Activated CD4-positive, alpha-beta T cell treated with anti-CD3 and anti-CD28 coated beads for 4 hours (primary cell): ENCODE data around the gene AANAT.

Experiments used
- DNase-seq, 2 donors: peaks; one replicate each; pipeline ENCODE4 v3.0.0-alpha.2; 2020

The AANAT gene

DNA sequence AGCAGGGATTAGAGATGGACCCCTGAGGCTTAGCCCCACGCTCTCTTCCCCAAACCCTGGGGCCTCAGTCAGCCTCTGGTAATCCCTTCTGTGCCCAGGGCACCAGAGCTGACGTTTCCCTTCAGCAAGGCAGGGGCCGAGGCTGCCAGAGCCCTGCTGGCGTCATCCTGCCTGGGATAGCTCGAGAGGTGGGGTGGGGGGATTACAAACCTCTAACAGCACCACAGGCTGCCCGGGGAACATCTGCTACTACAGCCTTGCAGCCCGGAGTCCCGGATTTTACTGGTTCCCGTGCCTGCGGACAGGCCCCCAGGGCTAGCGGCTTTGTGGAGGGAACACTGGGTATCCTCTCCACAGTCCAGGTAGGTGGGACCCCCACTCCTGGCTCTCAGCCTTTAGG, at the start of gene AANAT:
Gene AANAT (plus strand): TSS at position 238 of the 400 bp plus-strand sequence. CDS start 1,144 bp downstream, outside the sequence.
- DNase-seq, result no peak

DNA sequence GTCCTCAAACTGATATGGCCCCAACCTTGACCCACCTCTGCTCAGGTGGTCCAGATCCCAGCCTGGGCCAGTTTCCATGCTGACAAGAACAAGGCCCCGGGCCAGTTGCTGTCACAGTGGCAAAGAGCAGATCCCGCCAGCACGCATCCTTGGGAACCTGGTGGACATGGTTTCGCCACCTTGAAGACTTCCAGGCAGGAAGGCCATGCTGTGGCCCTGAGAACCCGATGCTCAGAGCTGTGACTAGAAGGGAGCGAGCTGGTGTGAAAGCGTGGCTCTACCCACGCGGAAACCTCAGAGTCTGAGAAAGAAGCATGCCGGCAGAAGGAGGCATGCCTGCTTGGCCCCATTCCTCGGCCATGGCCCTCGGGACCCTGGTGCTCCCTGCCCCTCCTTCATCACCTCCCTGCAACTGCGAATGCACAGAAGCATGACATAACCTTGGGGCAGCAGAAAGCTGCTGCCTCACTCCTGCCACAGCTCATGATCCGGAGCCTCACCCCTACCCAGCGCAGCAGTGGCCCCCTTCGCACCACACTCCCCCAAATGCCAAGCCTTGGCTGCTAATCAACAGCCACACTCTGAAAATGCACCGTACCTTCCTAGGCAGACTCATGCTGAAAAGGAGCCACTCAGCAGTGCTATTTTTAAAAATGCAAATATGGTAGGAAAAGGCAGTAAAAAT, 47.7 kb upstream of the AANAT start:
- no peak for DNase-seq

DNA sequence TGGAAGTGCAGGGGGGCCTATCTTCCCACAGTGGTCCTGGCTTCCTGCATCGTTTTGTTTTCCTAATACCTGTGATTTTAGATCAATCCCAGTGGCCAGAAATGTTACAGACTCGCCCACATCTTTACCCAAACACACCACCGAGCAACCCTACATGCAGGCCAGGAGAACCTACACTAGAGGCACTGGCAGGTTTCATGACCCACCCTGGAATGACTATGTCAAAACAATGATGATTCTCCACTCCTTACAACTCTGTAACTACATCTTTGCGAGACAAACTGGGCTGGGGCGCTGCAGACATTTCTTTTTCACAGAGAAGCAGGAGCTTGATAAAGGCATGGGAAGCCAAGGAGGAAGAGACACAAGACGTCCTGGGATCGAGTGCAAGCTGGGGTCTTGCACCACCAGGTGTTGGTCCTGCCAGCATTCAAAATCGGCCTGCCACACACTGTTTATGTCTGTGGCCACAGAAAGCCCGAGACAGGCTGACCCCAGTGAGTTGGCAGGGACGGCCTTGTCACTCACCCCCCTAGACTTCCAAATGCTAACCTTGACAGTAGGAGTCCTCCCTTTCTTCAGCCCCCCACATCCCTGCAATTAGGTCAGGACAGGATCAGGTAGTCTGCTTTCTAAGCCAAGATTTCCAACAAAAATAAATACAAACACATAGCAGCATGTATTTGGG, 46.9 kb upstream of the AANAT start:
- no peak for DNase-seq

- no peak for DNase-seq
Measured at GRCh38 chr17:76421044-76421407, 46.4 kb upstream of the AANAT start.

GRCh38 chr17:76422406-76422805, 45.0 kb upstream of the AANAT start:
- no peak for DNase-seq

GRCh38 chr17:76422860-76423259, 44.5 kb upstream of the AANAT start:
- no peak for DNase-seq

- no peak for DNase-seq
Measured at GRCh38 chr17:76426853-76427252, 40.5 kb upstream of the AANAT start.

DNA sequence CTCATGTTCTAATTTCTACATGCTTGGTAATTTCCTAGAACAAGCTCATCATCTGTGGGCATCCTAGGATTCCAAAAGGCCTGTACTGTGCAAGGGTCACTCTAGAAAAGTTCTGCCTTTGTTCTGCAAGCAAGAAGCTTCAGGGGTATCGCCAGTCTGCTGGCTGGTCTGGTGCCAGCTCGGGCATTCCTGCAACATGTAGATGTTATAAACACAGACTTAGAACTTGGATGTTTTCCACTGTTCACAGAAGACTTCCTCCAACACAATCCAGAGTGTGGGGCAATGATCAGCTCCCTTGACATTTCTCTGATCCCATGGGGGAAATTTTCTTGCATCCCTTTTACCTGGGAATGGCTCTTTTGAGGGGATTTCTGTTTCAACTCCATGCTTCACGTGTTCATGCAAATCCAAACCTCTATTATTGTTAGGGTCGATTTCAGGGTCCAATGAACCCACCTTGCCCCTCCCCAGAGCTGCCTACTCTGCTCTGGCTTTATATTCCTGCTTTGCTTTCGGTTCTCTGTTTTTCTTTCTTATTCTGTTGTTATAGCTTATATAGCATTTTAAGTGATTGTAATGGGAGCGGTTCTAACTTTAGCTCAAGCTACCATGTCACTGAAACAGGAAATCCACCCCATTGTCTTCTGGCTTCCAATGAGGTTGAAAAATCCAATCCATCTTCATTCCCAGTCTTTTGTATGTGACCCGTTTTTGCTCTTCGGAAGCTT, 39.7 kb upstream of the AANAT start:
- DNase-seq, result no peak

GRCh38 chr17:76428511-76428910, 38.9 kb upstream of the AANAT start:
- no peak for DNase-seq

DNA sequence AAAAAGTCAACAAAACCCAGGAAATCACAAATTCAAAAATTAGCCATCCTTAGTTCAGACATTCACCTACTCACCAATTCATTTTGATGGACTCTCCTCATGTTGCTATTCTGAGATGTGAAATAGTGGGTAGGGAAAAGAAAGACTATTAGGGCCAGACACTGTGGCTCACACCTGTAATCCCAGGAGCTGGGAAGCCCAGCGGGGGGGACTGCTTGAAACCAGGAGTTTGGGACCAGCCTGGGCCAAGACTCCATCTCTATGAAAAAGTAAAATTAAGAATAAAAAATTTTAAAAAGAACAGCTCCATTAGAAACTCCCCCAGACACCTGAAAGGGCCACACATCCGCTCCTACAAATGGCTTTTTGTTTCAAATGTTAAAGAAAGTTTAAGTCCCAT, 35.9 kb upstream of the AANAT start:
- no peak for DNase-seq

DNA sequence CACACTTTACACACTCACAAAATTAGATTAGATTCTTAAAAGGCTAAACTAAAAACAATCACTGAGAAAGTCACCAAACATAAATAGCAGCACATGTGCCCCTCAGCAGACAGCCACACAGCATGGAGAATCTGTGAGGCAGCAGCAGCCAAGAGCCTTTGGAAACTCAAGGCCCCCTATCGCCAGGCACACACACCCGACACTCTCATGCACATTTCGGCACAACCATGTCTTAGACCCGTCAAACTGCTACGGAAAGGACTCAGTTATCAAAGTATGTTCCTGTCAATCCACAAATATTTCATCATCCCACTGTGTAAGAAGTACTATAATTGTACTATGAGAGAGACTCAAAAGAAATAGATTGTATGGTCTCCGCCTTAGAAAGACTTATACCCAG, 35.4 kb upstream of the AANAT start:
- no peak for DNase-seq

GRCh38 chr17:76432712-76433336, 34.6 kb upstream of the AANAT start:
- no peak for DNase-seq

DNA sequence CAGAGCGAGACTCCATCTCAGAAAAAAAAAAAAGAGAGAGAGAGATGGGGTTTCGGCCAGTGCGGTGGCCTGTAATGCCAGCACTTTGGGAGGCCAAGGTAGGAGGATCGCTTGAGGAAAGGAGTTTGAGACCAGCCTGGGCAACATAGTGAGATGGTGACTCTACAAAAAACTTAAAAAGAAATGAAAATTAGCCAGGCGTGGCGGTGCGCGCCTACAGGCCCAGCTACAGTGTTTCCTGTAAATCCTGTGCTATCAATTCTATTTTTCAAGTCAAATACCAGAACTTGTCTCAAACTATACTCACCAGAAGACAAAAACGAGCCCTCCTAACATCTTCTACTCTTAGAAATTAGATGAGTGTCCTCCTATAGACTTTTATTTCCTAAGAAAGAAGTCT, 33.7 kb upstream of the AANAT start:
- no peak for DNase-seq

- no peak for DNase-seq
Measured at GRCh38 chr17:76434870-76435269, 32.5 kb upstream of the AANAT start.

GRCh38 chr17:76435751-76436150, 31.7 kb upstream of the AANAT start:
- DNase-seq, result no peak

DNA sequence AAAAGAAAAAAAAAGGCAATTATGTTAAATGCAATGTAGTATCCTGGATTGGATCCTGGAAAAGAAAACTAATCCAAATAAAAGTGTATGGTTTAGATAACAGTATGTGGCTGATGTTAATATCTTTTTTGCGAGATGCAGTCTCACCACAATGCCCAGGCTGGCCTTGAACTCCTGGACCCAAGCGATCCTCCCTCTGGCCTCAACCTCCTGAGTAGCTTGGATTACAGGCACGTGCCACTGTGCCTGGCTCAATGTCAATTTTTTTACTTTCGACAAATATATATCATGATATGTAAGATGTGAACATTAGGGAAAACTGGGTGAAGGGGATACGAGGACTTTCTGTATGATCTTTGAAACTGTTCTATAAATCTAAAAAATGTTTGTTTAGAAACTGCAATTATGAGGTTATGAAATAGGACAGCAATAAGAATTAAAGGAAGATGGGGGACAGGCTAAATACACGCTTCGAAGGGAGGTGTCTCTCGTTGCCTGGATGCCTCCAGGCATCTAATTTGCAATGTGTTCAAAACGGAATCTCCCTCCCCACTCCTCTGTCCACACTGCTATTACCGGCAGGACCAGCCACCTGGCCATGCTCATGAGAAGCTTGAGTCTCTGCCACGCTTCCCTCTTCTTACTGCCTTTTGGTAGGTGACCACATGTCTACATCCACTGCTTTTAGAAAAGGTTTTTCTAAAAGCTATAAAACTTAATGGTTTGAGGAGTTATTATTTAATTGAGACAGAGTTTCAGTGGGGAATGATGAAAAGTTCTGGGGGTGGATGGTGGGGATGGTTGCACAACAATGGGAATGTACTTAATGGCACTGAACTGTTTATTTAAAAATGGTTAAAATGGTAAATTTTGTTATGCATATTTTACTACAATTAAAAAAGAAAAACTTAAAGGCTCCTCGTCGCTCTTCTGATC, 29.7 kb upstream of the AANAT start:
- DNase-seq, result no peak

GRCh38 chr17:76438906-76439305, 28.5 kb upstream of the AANAT start:
- no peak for DNase-seq

GRCh38 chr17:76439314-76439928, 28.0 kb upstream of the AANAT start:
- no peak for DNase-seq

DNA sequence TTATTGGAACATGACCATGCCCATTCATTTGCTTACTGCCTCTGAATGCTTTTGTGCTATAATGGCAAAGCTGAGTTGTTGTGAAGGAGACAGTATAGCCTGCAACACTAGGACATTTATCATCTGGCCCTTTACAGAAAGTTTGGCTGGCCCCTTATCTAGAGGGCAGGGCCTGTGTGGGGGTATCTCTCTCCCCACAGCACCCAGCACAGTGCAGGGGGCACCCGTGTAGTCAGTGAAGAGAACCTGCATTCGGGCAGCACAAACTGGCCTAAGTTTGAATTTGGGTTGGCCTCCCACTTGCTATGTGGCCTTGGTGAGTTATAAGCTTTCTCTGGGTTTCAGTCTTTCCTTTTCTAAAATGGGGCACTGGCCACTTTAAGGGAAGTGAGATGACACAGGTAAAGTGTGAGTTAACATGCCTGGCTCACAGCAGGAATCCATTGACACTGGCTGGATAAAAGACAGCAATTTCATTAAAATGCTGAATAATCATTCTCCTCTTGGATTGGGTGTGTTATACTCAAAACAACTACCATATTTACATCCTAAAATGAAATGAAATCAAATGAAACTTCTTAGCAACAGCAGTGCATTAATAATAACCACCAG, 26.5 kb upstream of the AANAT start:
- no peak for DNase-seq

DNA sequence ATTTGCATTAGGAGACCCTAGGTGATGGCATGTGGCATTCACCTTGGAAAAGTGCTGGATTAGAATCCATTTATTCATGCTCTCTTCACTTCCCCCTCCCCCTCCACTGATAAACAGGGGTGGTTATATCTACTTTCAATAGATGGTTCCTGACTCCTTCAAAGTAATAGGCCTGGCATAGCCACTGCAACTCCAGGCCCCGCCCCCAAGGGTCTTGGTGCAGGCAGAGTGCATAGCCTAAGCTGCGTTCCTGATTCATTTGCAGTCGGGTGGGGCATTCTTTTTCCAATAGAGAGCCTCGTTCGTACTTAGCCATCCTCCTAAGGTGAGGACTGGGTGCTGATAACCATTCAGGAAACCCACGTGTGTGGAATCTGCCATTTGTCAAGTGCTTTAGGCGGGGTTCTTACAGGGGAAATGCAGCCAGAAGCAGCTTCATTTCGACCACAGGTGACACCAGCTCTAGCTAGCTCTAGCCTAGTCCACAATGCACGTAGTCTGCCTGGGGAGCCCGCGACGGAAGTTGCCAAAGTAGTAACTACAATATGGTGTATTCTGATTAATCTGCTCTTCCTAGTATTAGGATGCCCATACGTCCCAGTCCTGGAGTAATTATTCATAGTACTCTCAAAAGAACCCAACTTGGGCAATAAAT, 25.6 kb upstream of the AANAT start:
- DNase-seq, result no peak
